GM21515 (cell line): Measurements from ENCODE around the gene HERC5.
"Not testable (repeated sequence)": the region's sequence is repeated elsewhere in the genome, so short reads cannot be mapped to it uniquely, and the experiment has no call there.

Experiments
- ATAC-seq: cut with Tn5 transposase; IDR thresholded peaks from one replicate; pipeline ENCODE4 v1.9.1; 2021; ENCODE audit not compliant: unreplicated experiment

The HERC5 gene

DNA sequence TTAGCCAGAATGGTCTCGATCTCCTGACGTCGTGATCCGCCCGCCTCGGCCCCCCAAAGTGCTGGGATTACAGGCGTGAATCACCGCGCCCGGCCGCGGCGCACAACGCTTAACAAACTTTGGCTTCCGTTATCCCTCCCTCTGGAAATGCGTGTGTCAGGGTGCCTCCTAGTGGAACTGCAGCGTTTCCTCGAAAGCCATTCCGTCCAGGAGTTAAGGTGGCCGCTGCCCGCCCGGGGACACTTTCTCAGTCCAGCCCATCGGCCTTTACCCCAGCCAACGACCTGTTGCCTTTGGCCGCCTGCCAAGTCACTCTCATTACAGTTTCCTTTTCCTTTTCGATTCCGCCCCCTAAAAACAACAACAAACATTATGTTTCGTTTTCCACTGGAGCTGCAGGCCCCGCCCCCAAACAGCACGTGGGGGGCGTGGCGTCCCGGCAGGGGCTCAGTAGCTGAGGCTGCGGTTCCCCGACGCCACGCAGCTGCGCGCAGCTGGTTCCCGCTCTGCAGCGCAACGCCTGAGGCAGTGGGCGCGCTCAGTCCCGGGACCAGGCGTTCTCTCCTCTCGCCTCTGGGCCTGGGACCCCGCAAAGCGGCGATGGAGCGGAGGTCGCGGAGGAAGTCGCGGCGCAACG lies at the start of gene HERC5:
Gene HERC5, plus strand, starts transcription at position 450 of the 637 bp plus-strand sequence. Its CDS starts 151 bp downstream, at position 601.
- ATAC-seq = peak; percentile 91

DNA sequence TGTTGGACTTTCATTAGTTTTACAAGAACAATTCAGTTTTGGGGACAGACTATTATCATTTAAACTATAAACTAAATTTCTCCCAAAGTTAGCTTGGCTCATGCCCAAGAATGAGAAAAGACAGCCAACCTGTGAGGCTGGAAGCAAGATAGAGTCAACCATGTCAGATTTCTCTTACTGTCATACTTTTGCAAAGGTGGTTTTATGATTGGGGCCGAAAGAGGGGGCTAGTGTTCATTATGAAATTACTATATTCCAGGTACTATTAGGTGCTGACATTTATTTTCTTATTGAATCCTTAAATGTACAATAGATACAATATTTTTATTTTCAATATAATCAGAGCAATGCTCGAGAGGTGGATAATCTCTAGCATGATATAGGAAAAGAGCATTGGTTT lies 47.7 kb upstream of the HERC5 start:
- ATAC-seq = no peak

DNA sequence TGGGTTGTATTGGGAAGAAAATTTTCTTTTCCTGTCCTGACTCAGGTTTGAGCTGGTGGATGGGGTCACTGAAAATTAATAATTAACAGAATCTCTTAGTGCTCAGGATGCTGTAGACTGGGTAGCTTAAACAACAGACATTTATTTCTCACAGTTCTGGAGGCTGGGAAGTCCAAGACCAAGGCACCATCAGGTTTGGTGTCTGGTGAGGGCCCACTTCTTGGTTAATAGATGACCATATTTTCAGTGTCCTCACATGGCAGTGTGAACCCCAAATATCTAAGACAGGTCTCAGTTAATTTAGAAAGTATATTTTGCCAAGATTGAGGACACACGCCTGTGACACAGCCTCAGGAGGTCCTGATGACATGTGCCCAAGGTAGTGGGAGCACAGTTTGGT lies 47.1 kb upstream of the HERC5 start:
- ATAC-seq = no peak

DNA sequence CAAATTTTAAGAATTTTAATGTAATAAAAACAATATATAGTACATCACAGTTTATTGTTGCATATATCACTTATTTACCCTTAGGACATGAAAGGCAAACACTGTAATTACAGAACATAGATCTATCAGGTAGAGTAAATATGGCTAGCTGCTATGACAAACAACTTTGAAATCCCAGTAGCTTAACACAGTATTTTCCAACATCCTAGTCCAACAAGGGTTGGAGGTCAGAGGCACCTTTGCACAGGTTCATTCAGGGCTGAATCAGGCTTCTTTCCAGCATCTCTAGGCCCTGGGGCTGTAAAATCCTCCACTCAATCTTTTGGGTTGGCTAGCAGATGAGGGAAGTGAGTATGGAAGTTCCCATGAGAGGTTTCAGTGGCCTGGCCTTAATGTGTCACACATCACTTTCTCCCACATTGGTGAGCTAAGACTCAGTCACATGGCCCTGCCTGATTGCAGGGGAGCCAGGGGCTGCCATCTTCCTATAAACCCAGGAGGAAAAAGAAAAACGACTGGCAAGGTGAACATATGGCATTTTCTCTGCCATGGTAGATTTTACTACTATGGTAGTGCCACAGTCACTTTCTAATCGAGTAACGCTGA lies 45.3 kb upstream of the HERC5 start:
- ATAC-seq = peak; percentile 58

DNA sequence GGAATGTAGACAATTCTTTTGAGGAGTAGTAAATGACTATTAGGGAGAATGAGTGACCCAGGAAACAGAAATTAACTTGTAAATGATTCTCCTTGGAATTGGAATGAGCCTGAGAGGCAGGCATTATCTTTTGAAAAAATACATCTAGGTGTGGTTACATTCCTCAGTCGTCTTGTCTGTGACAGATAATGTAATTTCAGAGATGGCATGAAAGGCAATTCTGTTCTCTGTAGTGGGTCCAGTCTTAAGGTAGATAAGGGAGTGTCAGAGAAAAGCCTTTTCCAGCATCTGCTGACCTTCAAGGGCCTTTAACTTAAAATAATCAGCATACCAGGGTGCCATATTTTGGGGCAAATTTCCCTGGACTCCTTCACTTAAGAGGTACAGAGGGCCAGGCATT lies 43.1 kb upstream of the HERC5 start:
- no peak for ATAC-seq

DNA sequence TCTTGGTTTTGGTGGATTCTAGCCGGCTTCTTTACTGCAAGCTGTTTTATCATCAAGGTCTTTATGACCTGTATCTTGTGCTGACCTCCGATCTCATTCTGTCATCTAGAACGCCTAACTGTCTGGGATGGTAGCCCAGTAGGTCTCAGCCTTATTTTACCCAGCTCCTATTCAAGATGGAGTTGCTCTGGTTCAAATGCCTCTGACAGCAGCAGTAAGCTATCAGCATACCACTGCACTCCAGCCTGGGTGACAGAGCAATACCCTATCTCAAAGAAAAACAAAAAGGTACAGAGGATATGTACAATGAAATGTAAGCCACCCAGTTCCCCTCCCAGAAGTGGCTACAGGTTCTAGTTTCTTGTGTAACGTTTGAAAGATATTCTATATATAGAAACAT lies 42.2 kb upstream of the HERC5 start:
- ATAC-seq = no peak

DNA sequence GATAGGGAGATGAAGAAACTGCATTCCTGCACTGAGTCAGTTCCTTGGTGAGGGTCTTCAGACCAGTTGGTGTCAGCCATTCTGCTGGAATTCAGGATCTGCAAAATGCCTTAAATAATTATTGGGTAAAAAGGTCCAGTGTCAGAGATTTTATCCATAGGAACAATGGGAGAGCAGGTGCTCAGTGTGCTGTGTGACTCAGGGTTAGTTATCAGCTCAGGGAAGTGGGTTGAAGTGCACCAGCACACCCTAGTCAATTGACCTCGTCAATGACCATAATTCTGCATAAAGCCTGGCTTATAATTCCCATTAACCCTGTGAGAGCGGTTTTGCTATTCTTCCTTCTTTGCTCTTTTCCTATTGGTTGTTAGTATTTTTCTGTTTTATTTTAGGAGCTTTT lies 40.9 kb upstream of the HERC5 start:
- ATAC-seq = no peak

DNA sequence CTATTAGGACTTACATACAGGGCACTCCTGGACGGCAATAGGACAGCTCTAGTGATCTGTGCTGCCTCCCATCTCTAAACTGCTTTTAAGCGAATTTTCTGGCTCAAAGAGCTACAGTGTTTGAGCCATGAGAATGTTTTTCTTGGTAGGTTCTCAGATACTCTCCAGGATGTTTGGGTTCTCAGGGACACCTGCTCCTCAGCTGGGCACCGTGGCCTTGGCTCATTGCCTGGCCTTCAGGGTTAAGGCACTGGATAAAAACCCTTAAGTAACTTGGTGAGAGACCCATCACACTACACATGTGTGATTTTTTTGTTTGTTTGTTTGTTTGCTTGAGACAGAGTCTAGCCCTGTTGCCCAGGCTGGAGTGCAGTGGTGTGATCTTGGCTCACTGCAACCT lies 38.5 kb upstream of the HERC5 start:
- ATAC-seq = no peak

DNA sequence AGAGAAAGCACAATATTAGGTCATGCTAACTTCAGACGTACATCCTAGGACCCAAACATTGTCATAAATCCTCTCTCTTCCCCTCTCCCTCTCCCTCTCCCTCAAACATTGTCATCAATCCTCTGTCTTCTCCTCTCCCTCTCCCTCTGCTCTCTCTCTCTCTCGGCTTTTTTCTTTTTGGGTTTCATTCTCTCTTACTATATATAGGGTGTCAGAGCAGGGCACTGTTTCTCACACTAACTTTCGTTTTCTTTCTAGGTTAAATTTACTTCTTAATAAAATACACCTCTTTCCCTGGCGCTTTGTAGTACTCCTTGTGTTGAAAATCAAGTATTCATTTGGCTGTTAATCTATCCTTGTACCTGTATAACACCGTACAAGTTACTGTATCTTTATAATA lies 37.0 kb upstream of the HERC5 start:
- peak; percentile 66 for ATAC-seq

DNA sequence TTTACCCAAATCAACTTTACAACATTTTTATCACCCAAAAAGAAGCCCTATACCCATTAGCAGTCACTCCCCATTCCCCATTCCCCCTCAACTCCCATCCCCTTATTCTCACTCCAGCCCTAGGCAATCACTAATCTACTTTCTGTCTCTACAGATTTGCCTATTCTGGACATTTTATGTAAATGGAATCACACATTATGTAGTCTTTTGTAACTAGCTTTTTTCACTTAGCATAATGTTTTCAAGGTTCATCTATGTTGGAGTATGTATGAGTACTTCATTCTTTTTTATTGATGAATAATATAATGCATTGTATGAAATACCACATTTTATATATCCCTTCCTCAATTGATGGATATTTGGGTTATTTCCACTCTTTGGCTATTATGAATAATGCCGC lies 36.1 kb upstream of the HERC5 start:
- ATAC-seq = no peak

DNA sequence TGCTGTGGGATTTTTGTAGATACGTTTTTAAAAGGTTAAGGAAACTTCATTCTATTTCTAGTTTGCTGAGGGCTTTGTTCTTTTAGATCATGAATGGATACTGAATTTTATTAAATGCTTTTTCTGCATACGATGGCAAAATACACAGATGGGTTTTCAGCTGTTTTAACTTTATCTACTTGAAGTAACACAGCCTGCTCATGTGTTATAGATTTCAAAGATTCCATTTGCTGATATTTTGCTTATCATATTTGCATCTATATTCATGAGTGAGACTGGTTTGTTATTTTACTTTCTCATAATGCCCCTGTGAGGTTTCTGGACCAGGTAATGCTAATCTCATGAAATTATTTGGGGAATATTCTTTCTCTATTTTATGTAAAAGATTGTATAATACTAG lies 34.5 kb upstream of the HERC5 start:
- no peak for ATAC-seq

DNA sequence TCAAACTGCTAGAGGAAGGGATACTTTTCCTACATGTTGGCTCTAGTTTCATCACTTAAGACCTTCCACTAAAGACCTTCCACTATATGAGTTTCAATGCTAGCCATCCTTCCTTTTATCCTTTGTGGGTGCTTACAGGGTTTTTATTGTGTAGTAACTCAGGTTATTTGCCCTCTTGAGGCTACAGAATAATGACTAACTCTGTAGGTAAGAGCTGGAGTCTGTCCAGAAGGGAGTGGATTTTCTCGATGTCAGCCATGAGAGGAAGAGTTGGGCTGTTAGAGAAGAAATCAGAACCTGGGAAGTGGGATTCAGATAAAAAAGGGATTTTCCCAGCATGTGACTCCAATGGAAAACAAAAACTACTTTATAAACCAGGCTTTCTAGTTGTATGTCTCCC lies 27.5 kb upstream of the HERC5 start:
- no peak for ATAC-seq

DNA sequence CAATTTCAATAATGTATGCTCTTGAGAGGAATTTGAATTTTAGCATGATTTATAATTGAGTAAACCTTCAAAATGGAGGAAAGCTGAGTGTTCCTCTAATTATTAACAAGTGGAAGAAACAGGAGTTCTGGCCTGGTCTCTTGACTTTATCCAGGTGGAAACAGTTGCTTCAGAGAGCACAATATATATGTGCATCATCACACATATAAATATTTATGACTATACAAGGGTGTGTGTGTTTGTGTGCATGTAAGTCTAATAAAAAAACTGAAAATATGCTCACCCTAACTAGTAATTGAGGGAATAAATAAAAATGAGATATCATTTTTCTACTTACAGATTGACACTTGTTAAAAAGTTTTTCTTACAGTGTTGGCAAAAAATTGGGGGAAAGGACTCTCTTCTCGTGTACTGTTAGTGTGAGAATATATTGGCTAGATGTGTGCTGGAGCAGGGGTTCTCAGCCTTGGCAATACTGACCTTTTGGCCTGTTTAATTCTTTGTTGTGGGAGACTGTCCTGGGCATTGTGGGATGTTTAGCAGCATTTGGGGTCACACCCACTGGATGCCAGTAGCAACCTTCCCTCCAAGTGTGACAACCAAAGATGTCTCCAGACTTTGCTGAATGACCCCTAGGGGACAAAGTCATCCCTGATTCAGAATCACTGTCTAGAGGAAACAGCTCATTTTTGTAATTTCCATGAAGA lies 20.8 kb upstream of the HERC5 start:
- ATAC-seq = no peak

DNA sequence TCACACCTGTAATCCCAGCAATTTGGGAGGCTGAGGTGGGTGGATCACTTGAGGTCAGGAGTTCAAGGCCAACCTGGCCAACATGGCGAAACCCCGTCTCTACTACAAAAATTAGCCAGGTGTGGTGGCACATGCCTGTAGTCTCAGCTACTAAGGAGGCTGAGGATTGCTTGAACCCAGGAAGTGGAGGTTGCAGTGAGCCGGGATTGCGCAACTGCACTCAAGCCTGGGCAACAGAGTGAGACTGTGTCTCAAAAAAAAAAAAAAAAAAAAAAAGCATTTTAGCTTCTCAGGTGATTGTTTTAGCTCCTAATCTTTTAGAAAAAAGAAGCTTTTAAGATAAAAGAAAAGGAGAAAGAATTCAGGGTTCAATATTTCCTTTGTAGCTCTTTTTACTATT lies 19.0 kb upstream of the HERC5 start:
- ATAC-seq = not testable (repeated sequence)

DNA sequence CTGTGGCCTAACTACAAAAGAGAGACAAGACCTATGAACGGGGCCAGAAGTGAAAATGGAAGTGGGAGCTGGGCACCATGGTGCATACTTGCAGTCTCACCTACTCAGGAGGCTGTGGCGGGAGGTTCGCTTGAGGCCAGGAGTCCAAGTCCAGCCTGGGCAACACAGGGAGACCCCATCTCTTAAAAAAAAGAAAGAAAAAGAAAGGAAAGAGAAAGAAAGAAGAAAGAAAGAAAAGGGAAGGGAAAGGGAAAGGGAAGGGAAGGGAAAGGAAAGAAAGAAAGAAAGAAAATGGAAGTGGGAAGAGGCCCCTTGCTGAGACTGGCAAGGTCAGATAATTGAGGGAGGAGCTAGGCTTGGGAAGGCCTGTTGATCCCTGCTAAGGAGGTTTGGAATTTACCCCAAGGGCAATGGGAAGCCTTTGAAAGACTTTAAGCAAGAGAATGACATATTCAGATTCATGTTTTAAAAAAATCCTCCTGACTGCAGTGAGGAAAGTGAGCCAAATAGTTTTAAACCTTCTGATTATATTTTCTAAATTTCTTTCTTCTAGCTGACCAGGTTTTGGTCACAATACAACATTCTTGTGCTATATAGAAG lies 17.7 kb upstream of the HERC5 start:
- no peak for ATAC-seq

DNA sequence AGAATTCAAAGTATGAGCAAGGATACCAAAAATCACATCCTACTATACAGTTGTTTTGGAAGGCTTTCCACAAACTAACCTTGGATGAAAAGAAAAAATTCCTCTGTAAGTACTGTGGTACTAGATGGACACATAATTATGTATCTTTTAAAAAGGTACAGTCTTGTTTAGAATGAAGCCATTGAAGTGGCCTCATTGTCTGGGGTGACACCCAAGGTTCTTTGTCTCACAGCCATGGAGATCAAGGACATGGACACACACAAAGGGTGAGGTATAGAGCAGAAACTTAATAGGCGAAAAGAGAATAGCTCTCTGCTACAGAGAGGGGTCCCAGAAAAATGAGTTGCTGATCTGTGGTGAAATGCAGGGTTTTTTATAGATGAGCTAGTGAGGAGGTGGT lies 16.8 kb upstream of the HERC5 start:
- no peak for ATAC-seq

DNA sequence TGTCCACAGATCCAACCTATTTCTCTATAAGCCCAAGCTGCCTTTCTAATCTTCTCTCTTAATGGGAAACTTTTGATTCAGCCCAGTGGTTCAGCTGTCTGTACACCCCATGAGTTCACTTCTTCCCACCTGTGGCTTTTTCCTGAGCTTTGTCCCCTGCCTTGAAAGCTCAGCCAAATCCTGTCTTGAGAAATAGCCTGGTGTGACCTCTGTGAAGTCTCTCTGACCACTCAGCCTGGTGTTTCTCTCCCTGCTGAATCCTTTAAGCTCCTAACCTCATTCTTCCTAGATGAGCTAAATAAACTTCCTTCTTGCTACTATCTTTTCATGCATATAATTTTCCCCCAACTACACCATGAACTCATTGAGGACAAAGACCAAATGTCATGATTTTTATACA lies 15.2 kb upstream of the HERC5 start:
- ATAC-seq = no peak

DNA sequence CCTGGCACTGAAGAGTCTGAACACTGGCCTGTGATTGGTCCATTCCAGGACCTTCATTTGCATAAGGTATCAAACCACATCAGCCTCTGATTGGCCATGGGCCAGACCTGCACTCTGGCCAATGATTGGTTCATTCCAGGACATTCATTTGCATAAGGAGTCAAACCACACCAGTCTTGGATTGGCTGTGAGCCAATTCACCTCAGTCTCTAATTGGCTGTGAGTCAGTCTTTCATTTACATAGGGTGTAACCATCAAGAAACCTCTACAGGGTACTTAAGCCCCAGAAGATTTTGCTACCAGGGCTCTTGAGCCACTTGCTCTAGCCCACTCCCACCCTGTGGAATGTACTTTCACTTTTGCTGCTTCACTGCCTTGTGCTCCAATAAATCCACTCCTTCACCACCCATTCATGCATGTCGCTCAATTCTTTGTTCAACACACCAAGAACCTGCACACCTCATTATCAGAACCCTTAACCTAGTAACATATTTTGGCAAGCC lies 14.2 kb upstream of the HERC5 start:
- no peak for ATAC-seq

DNA sequence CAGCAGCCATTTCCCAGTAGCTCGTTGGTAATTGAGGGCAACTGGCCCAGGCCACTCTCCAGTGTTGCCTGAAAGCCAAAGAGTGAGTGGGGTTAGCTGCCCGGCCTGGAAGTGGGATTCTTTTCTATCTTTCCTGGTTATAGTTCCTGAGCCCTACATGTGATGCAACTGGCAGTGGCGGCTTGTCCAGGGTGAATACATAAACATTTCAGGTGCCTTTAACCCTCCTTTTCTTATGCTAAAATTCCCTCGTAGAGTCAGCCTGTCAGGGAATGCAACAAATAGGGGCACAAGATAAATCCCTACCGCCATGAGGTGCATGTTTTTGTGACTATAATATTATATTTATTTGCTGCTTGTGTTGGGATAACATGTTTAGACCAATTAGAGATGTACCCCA lies 13.4 kb upstream of the HERC5 start:
- ATAC-seq = no peak

DNA sequence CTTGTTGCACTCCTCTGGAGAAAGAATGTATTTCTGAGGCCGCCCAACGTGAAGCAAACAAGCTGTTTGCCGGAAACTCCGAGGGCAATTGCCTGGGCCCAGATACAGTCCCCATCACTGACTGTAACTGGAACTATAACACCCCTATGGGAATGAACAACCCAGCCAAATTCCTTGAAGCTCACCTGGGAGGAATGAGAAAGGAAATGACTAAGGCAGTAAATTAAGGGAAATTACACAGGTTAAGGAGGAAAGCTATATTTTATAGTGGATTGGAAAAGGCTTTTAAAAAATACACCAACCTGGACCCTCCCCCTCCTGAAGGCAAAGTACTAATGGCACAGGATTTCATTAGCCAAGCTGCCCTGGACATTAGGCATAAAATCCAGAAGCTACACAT lies 11.7 kb upstream of the HERC5 start:
- no peak for ATAC-seq

DNA sequence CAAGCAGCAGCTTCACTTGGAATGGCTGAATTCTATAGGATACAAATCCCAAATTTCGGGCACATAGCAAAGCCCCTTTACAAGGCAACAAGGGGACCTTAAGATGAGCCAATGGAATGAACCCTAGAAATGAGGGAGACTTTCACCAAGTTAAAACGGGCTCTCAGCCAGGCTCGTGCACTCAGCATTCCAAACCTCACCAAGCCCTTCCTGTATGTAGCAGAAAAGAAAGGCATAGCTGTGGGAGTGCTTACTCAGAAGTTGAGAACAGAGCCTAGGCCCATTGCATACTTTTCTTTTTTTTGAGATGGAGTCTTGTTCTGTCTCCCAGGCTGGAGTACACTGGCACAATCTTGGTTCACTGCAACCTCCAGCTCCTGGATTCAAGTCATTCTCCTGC lies 10.8 kb upstream of the HERC5 start:
- no peak for ATAC-seq
